ENCODE measurements around the gene C16orf46. TPM values are rescaled to one million over a fixed set of nuclear protein-coding genes. Genes with fewer than 3 reads are reported as not detected.

Gene C16orf46
- total and polyA plus RNA-seq, 2 of the 13 experiments (the other 11 are each of a cell fraction or from before 2014, with no cell fraction given) = 0.38 to 0.55 TPM

GRCh38 chr16:81095953-81096714 is 19.1 kb upstream of the C16orf46 start, which contains the start of gene GCSH (continued):
- TF ChIP-seq GMEB1 (CRISPR knock-in tag; IDR thresholded peaks at IDR 0.05; ENCODE audit: borderline replicate concordance) (peak; percentile 74; the same call in 1 of the 2 replicates), SIX1 (CRISPR knock-in tag; IDR thresholded peaks at IDR 0.05; ENCODE audit: borderline replicate concordance) (no peak), RXRA (CRISPR knock-in tag; IDR thresholded peaks at IDR 0.05) (no peak), HOXA9 (CRISPR knock-in tag; IDR thresholded peaks at IDR 0.05; ENCODE audit: borderline replicate concordance) (no peak; the same call in 1 of the 2 replicates), EHMT2 (IDR thresholded peaks at IDR 0.05; ENCODE audit: borderline replicate concordance, low read depth, low read length) (no peak), IRF2 (CRISPR knock-in tag; IDR thresholded peaks at IDR 0.05) (peak; percentile 50; the same call in 1 of the 2 replicates), ZNF232 (CRISPR knock-in tag; IDR thresholded peaks at IDR 0.05; ENCODE audit: borderline replicate concordance) (peak; percentile 26; the same call in 1 of the 2 replicates), MEF2D (CRISPR knock-in tag; IDR thresholded peaks at IDR 0.05) (no peak), ZNF670 (CRISPR knock-in tag; IDR thresholded peaks at IDR 0.05; ENCODE audit: borderline replicate concordance) (no peak), SOX5 (CRISPR knock-in tag; IDR thresholded peaks at IDR 0.05; ENCODE audit: borderline replicate concordance) (no peak), HMGA1 (CRISPR knock-in tag; conservative IDR thresholded peaks at IDR 0.05) (no peak), BRCA1 (CRISPR knock-in tag; IDR thresholded peaks at IDR 0.05) (no peak), TBP (CRISPR knock-in tag; IDR thresholded peaks at IDR 0.05) (no peak), ZGPAT (CRISPR knock-in tag; IDR thresholded peaks at IDR 0.05) (peak; percentile 53), HNRNPK (IDR thresholded peaks at IDR 0.05; ENCODE audit: low read depth, low read length, poor library complexity, severe bottlenecking) (peak; percentile 62), IKZF5 (CRISPR knock-in tag; IDR thresholded peaks at IDR 0.05) (no peak; the same call in 1 of the 2 replicates), POLR2G (IDR thresholded peaks at IDR 0.05; ENCODE audit: low read depth, low read length) (peak; percentile 77), ZNF383 (CRISPR knock-in tag; IDR thresholded peaks at IDR 0.05; ENCODE audit: borderline replicate concordance) (no peak), TBL1XR1 (IDR thresholded peaks at IDR 0.05; ENCODE audit: borderline replicate concordance, low read length, partially characterized antibody) (no peak), ARNT2 (CRISPR knock-in tag; IDR thresholded peaks at IDR 0.05; ENCODE audit: low read depth) (peak; percentile 94), ZSCAN25 (CRISPR knock-in tag; IDR thresholded peaks at IDR 0.05) (peak; percentile 98), HOXD1 (CRISPR knock-in tag; IDR thresholded peaks at IDR 0.05) (no peak), GATA4 (IDR thresholded peaks at IDR 0.05; ENCODE audit: borderline replicate concordance, low read depth) (no peak), ZBTB42 (CRISPR knock-in tag; IDR thresholded peaks at IDR 0.05) (no peak)

Measured in HepG2 (cell line).